Measurements from ENCODE around the gene ST7L.
"Not testable (repeated sequence)": the region's sequence is repeated elsewhere in the genome, so short reads cannot be mapped to it uniquely, and the experiment has no call there.

DNA sequence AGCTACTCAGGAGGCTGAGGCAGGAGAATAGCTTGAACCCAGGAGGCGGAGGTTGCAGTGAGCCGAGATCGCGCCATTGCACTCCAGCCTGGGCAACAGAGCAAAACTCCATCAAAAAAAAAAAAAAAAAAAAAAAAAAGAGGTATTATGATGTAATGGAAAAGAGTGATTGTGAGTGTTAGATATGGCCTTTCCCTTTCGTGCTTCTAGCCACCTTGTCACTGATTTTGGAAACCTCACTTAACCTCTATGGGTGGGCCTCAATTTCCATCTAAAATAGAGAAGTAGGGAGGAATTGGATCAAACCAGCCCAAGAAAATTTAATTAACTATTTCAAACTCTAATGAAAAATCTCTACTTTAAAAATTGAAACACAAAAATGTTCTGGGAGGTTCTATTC, 5.6 kb upstream of the ST7L start:
- TF ChIP-seq, protein P1, sequence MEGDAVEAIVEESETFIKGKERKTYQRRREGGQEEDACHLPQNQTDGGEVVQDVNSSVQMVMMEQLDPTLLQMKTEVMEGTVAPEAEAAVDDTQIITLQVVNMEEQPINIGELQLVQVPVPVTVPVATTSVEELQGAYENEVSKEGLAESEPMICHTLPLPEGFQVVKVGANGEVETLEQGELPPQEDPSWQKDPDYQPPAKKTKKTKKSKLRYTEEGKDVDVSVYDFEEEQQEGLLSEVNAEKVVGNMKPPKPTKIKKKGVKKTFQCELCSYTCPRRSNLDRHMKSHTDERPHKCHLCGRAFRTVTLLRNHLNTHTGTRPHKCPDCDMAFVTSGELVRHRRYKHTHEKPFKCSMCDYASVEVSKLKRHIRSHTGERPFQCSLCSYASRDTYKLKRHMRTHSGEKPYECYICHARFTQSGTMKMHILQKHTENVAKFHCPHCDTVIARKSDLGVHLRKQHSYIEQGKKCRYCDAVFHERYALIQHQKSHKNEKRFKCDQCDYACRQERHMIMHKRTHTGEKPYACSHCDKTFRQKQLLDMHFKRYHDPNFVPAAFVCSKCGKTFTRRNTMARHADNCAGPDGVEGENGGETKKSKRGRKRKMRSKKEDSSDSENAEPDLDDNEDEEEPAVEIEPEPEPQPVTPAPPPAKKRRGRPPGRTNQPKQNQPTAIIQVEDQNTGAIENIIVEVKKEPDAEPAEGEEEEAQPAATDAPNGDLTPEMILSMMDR (IDR thresholded peaks at IDR 0.05), result not testable (repeated sequence)
- TF ChIP-seq POLR2A (IDR thresholded peaks at IDR 0.05), result not testable (repeated sequence)
